Coronary artery (tissue), 2 donors: Measurements from ENCODE around the gene ADARB2.

Experiments used
- DNase-seq: peaks from one replicate; pipeline ENCODE4 v3.0.0-alpha.2; 2017; ENCODE audit warnings: low spot score
- H3K27ac ChIP-seq, 2 donors: fragments of 200-600 bp; sonication (generic); one replicate each; pipeline ENCODE4 v1.5.1; 2016 to 2019
- H3K4me3 ChIP-seq: fragments of 200-600 bp; sonication (generic); 2 replicates; pipeline ENCODE4 v1.5.1; 2016; ENCODE audit warnings: mild to moderate bottlenecking, moderate library complexity
- CTCF ChIP-seq: fragments of 200-600 bp; sonication (generic); IDR thresholded peaks from one replicate; pipeline ENCODE4 v1.5.1; 2019; ENCODE audit warnings: antibody characterized with exemption

Gene ADARB2

GRCh38 chr10:1204434-1205326 lies 532.6 kb downstream of the ADARB2 start:
- no peak overlapping the region for H3K4me3 ChIP-seq
- DNase-seq, result no peak
- H3K27ac ChIP-seq, result no peak overlapping the region
- TF ChIP-seq CTCF, result no peak

GRCh38 chr10:1203704-1204103 lies 533.6 kb downstream of the ADARB2 start:
- TF ChIP-seq CTCF, result no peak
- DNase-seq, result no peak
- Histone ChIP-seq H3K27ac (no peak overlapping the region), H3K4me3 (no peak overlapping the region)

- H3K4me3 ChIP-seq, result no peak overlapping the region
- H3K27ac ChIP-seq, result no peak overlapping the region
- no peak for TF ChIP-seq CTCF
- DNase-seq, result no peak
These were observed 534.1 kb downstream of the ADARB2 start for GRCh38 chr10:1203216-1203615.

GRCh38 chr10:1202343-1202742 lies 535.0 kb downstream of the ADARB2 start:
- no peak overlapping the region for H3K4me3 ChIP-seq
- H3K27ac ChIP-seq, result no peak overlapping the region
- TF ChIP-seq CTCF, result no peak
- no peak for DNase-seq

GRCh38 chr10:1200866-1201807 lies 536.2 kb downstream of the ADARB2 start:
- DNase-seq, result no peak
- TF ChIP-seq CTCF, result no peak
- Histone ChIP-seq H3K4me3 (no peak overlapping the region), H3K27ac (no peak overlapping the region)

- TF ChIP-seq CTCF, result no peak
- Histone ChIP-seq H3K27ac (no peak overlapping the region), H3K4me3 (no peak overlapping the region)
- DNase-seq, result no peak
These were observed 537.2 kb downstream of the ADARB2 start for GRCh38 chr10:1199897-1200721.
